Spinal cord (tissue), 10 donors: ENCODE measurements around the gene TAF3. TPM values are rescaled to one million over a fixed set of nuclear protein-coding genes. Genes with fewer than 3 reads are reported as not detected.

Source experiments
- DNase-seq, 6 donors: peaks; one replicate each; pipeline versions ENCODE4 v3.0.0 to v3.0.0-alpha.2; 2013 to 2015; ENCODE audit warnings: low spot score in 6 of 6, low read depth in 4 of 6
- H3K27ac ChIP-seq: one replicate; pipeline ENCODE4 v1.5.1; 2013; ENCODE audit warnings: low read depth, low read length, control low read depth
- H3K27me3 ChIP-seq: one replicate; pipeline ENCODE4 v1.6.1; 2013; ENCODE audit warnings: low read length; ENCODE audit not compliant: control insufficient read depth, insufficient read depth
- H3K36me3 ChIP-seq: one replicate; pipeline ENCODE4 v1.6.1; 2013; ENCODE audit warnings: low read length; ENCODE audit not compliant: control insufficient read depth, insufficient read depth
- H3K4me1 ChIP-seq: one replicate; pipeline ENCODE4 v1.6.1; 2013; ENCODE audit warnings: low read length; ENCODE audit not compliant: control insufficient read depth, insufficient read depth
- H3K4me3 ChIP-seq: one replicate; pipeline ENCODE4 v1.5.1; 2013; ENCODE audit warnings: low read depth, low read length, control low read depth
- H3K9me3 ChIP-seq: one replicate; pipeline ENCODE4 v1.6.1; 2013; ENCODE audit warnings: low read length; ENCODE audit not compliant: control insufficient read depth, insufficient read depth
- whole genome bisulfite sequencing: methylation state at CpG from one replicate; pipeline ENCODE4 v1.1.5; 2013; ENCODE audit warnings: missing lambda C conversion rate; ENCODE audit not compliant: insufficient coverage; 5-methylcytosine and 5-hydroxymethylcytosine counted together
- polyA plus RNA-seq, 2 donors: library from polyadenylated mRNA; unstranded; fragments of 120-200 nt; gene quantifications; one replicate each; pipeline ENCODE4 v1.2.1, GENCODE V29; 2013; ENCODE audit not compliant: insufficient read length in 2 of 2
- total RNA-seq, 2 donors: library from RNA; depleted of rRNA in 1 of 2; stranded (reverse); fragments of 120-200 nt in 1 of 2; fragments of >200 nt in 1 of 2; gene quantifications; one replicate each; pipeline versions ENCODE4 v1.2.3 to v1.2.4, GENCODE V29; 2013 to 2014
- donor health status: healthy.

The TAF3 gene
- total and polyA plus RNA-seq, 4 donors, result 3.8 to 10.8 (median 6.1) TPM

DNA sequence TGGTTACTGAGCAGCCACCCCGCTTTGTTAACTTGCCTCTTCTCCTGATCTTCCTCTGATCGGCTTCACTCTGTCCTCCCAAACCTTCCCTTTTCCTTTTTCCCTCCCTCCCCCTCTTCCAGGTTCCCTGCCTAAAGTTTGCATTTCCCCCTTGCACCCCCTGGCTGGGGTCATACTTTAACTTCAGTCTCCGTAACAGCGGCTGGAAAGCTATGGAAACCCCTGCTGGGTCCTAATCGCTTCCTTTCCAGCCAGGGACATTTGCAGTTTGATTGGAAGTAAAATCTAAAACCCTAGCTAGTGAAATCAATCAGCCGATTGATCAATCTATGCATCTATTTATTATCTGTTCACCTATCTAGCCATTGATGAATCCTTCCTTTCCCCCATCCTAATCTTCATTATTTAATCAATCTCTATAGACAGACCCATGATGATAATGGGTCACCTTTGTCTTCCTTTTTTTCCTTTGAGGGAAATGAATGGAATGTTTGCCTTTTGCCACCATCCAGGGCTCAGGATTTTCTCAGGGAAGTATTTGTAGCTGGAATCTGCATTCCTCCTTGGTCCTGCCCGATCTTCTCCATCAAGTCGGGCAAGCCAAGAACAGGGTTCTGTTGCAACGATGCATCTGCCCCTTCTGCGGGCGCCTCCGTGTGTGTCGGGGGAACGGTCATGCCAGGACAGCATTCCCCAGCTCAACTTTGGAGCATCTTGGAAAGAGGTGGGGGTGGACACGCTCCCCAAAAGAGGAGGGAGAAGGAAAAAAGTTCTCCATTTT, 245.0 kb downstream of the TAF3 start:
- DNase-seq, result peak in 1 of 6 donors; percentile 1
- WGBS, result 30% methylated on average over 9 of the region's 15 CpGs
- Histone ChIP-seq H3K27ac (no peak overlapping the region), H3K36me3 (peaks cover 3% of the 10 kb centered on the region), H3K27me3 (peaks cover 77% of the 10 kb centered on the region), H3K4me1 (peaks cover 9% of the 10 kb centered on the region), H3K4me3 (no peak overlapping the region), H3K9me3 (no peaks in the 10 kb centered on the region)

DNA sequence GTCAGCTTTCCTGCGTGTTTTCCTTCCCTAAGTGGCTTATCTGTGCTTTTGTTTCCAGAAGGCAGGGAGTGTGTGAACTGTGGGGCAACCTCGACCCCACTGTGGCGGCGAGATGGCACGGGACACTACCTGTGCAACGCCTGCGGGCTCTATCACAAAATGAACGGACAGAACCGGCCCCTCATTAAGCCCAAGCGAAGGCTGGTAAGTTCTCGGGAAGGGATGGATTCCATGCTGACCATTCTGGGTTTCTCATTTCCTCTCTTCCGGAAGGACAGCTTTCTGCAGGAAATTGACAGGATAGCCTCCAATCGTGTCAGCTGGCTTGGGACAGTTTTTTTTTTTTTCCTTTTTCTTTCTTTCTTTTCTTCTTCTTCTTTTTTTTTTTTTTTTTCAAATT, 245.6 kb downstream of the TAF3 start:
- H3K27me3 ChIP-seq, result peaks cover 71% of the 10 kb centered on the region
- whole genome bisulfite sequencing, result 20% methylated on average over 13 of the region's 13 CpGs

DNA sequence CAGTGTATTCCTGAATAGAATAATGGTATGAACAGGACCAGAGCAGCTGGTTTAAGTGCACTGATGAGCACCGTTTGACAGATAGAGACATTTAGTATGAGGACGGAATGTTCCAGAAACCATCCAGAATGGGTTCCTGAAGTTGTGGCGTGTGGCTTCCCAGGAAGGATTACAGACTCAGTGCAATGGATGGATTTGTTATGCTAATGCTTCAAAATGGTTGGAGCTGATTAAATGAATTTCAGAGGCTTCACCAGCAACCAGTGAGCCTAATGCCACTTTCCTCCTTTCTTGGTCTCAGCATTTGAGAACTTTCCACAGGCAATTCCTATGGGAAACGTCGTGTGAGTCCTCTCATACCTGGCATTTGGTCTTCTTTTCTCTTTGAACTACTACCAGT, 246.1 kb downstream of the TAF3 start:
- Histone ChIP-seq H3K4me3 (no peak overlapping the region), H3K27ac (no peak overlapping the region), H3K36me3 (peaks cover 3% of the 10 kb centered on the region), H3K27me3 (peaks cover 66% of the 10 kb centered on the region), H3K4me1 (peaks cover 6% of the 10 kb centered on the region), H3K9me3 (no peaks in the 10 kb centered on the region)
- WGBS, result 24% methylated on average over 3 of the region's 5 CpGs
- no peak for DNase-seq

More for the DNA sequence above, 245.6 kb downstream of the TAF3 start:
- Histone ChIP-seq H3K36me3 (peaks cover 3% of the 10 kb centered on the region), H3K9me3 (no peaks in the 10 kb centered on the region), H3K4me3 (no peak overlapping the region), H3K27ac (no peak overlapping the region), H3K4me1 (peaks cover 6% of the 10 kb centered on the region)
- no peak for DNase-seq

DNA sequence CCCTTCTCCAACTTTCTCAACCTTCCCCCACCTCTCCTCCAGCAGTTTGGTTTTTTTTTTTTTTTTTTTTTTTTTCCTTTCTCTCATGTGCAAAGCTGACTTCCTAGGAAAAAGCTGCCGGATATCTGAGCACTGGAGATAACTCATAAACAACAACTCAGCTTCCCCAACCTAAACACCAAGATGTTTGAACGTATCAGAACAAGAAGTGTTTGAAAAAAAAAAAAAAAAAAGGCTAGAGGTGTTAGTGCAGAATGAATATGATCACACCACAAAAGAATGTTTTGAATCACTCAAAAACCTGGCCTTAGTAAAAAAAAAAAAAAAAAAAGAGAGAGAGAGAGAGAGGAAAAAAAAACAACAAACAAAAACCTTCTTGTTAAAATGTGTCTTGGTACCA, 247.3 kb downstream of the TAF3 start:
- no CpG with 5 or more reads among the region's 2 CpGs for WGBS
- H3K27me3 ChIP-seq, result peaks cover 56% of the 10 kb centered on the region
- peaks cover 6% of the 10 kb centered on the region for H3K4me1 ChIP-seq
- H3K36me3 ChIP-seq, result peaks cover 3% of the 10 kb centered on the region
- no peak overlapping the region for H3K4me3 ChIP-seq
- H3K27ac ChIP-seq, result no peak overlapping the region
- H3K9me3 ChIP-seq, result no peaks in the 10 kb centered on the region
- DNase-seq, result no peak

DNA sequence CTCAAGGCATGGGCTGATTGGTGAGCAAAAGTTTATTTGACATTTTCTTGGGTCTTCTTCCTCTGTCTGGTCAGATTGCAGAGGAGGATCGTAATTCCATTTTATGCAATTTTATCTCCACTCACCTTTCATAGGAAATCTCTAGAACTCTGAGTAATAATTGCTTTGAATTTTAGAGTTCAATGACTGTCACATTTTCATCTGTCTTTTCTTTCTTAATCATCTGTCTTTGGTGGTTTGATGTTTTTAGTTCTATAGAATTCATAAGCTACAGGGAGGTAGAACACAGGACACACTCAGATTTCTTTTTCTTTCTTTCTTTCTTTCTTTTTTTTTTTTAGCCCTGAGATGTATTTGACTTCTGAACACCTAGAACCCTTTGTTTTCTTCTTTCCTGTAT, 247.8 kb downstream of the TAF3 start:
- Histone ChIP-seq H3K9me3 (no peaks in the 10 kb centered on the region), H3K4me3 (no peak overlapping the region), H3K36me3 (peaks cover 3% of the 10 kb centered on the region), H3K27me3 (peaks cover 51% of the 10 kb centered on the region), H3K27ac (no peak overlapping the region), H3K4me1 (peaks cover 6% of the 10 kb centered on the region)
- WGBS, result no CpG with 5 or more reads among the region's 1 CpG
- DNase-seq, result no peak

Other genes with a start within 250 kb of the TAF3 start
- 100 to 1,000 TPM in 1 of 2 donors, 10 to 100 TPM in 1; 59.6 to 132 TPM for gene ITIH5, start 151.5 kb upstream of the TAF3 start, total RNA-seq
- gene ITIH5, start 151.5 kb upstream of the TAF3 start, polyA plus RNA-seq, result 10 to 100 TPM; 32.4 to 53.3 TPM
- 100 to 1,000 TPM in 1 of 2 donors, 10 to 100 TPM in 1; 31.6 to 128 TPM for gene ITIH2, start 115.2 kb upstream of the TAF3 start, total RNA-seq
- gene ITIH2, start 115.2 kb upstream of the TAF3 start, polyA plus RNA-seq, result 10 to 100 TPM; 23.4 to 28.7 TPM
- 10 to 100 TPM; 12.7 to 14.8 TPM for gene KIN, start 30.5 kb upstream of the TAF3 start, total RNA-seq
- gene KIN, start 30.5 kb upstream of the TAF3 start, polyA plus RNA-seq, result 10 to 100 TPM; 16.8 to 16.9 TPM
- 100 to 1,000 TPM; 284 to 313 TPM for gene ATP5F1C, start 30.3 kb upstream of the TAF3 start, total RNA-seq
- gene ATP5F1C, start 30.3 kb upstream of the TAF3 start, polyA plus RNA-seq, result 100 to 1,000 TPM; 296 to 301 TPM
- gene GATA3, start 236.2 kb downstream of the TAF3 start, total RNA-seq, result under 1 TPM; 0.10 to 0.28 TPM
- 1 to 10 TPM; 1.9 to 3.4 TPM for gene GATA3, start 236.2 kb downstream of the TAF3 start, polyA plus RNA-seq